OCI-LY1 (cell line): ENCODE results near the gene PRAF2.

Experiments
- CTCF ChIP-seq: fragments of 200-600 bp; sonication (generic), shearing (Covaris generic); IDR thresholded peaks from 2 replicates; pipeline ENCODE4 v1.5.1; 2017; ENCODE audit warnings: mild to moderate bottlenecking, antibody characterized with exemption, low read length, moderate library complexity, mixed read lengths
- EZH2 ChIP-seq: fragments of 200-600 bp; sonication (generic), shearing (Covaris generic); IDR thresholded peaks from 2 replicates; pipeline ENCODE4 v1.8.0; 2017; ENCODE audit warnings: borderline replicate concordance, mixed run types, mild to moderate bottlenecking, antibody characterized with exemption, low read length, moderate library complexity, mixed read lengths

GRCh38 chrX:49072712-49073095, 1.1 kb downstream of the PRAF2 start:
- TF ChIP-seq CTCF (no peak), EZH2 (no peak)
